Activated T-helper 17 cell treated with anti-CD3 and anti-CD28 coated beads, Interleukin-2, amount 50 U/mL, for 72 hours (primary cell): ENCODE results near the gene HOXD10. TPM values are rescaled to one million over a fixed set of nuclear protein-coding genes. Genes with fewer than 3 reads are reported as not detected.

Source experiments
- ATAC-seq: fragments of 150-1000 bp; cut with Tn5 transposase; replicated peaks from 2 replicates; pipeline ENCODE4 v1.10.0; 2021; ENCODE audit warnings: mild to moderate bottlenecking, moderate library complexity
- H3K27ac Mint-ChIP-seq: one replicate; pipeline ENCODE4 v1.8.0; 2022; ENCODE audit warnings: mixed read lengths
- H3K27me3 Mint-ChIP-seq: one replicate; pipeline ENCODE4 v1.8.0; 2022; ENCODE audit warnings: mixed read lengths
- H3K36me3 Mint-ChIP-seq: one replicate; pipeline ENCODE4 v1.8.0; 2022; ENCODE audit warnings: low read depth, mild to moderate bottlenecking, mixed read lengths
- H3K4me1 Mint-ChIP-seq: one replicate; pipeline ENCODE4 v1.8.0; 2022; ENCODE audit warnings: mixed read lengths
- H3K4me3 Mint-ChIP-seq: one replicate; pipeline ENCODE4 v1.8.0; 2022; ENCODE audit warnings: mild to moderate bottlenecking, mixed read lengths
- H3K9me3 Mint-ChIP-seq: one replicate; pipeline ENCODE4 v1.8.0; 2022; ENCODE audit warnings: mixed read lengths
- total RNA-seq, 2 donors: library from RNA; stranded (reverse); gene quantifications; one replicate each; pipeline ENCODE4 v1.2.3, GENCODE V29; 2022

The HOXD10 gene
- total RNA-seq, 2 donors from 2014 or later: not detected

GRCh38 chr2:176147210-176147799 lies 30.7 kb downstream of the HOXD10 start:
- Mint-ChIP-seq H3K36me3 (peaks cover 4% of the 10 kb centered on the region), H3K4me1 (no peaks in the 10 kb centered on the region), H3K27me3 (peaks cover 73% of the 10 kb centered on the region), H3K27ac (no peak overlapping the region), H3K4me3 (no peak overlapping the region), H3K9me3 (no peaks in the 10 kb centered on the region)
- ATAC-seq: no peak

- Mint-ChIP-seq H3K27ac (no peak overlapping the region), H3K36me3 (peaks cover 4% of the 10 kb centered on the region), H3K4me3 (no peak overlapping the region), H3K9me3 (no peaks in the 10 kb centered on the region), H3K27me3 (peaks cover 71% of the 10 kb centered on the region), H3K4me1 (no peaks in the 10 kb centered on the region)
- ATAC-seq: no peak
Observed at GRCh38 chr2:176147800-176148496, 31.4 kb downstream of the HOXD10 start.

GRCh38 chr2:176148751-176149421 lies 32.3 kb downstream of the HOXD10 start:
- no peak overlapping the region for H3K4me3 Mint-ChIP-seq
- H3K36me3 Mint-ChIP-seq: peaks cover 4% of the 10 kb centered on the region
- H3K4me1 Mint-ChIP-seq: no peaks in the 10 kb centered on the region
- no peaks in the 10 kb centered on the region for H3K9me3 Mint-ChIP-seq
- H3K27me3 Mint-ChIP-seq: peaks cover 65% of the 10 kb centered on the region
- H3K27ac Mint-ChIP-seq: no peak overlapping the region
- no peak for ATAC-seq

GRCh38 chr2:176149481-176149938 lies 32.9 kb downstream of the HOXD10 start:
- no peak for ATAC-seq

GRCh38 chr2:176149939-176150583 lies 33.5 kb downstream of the HOXD10 start:
- Mint-ChIP-seq H3K4me1 (no peaks in the 10 kb centered on the region), H3K4me3 (no peak overlapping the region), H3K27ac (no peak overlapping the region), H3K27me3 (peaks cover 69% of the 10 kb centered on the region), H3K9me3 (no peaks in the 10 kb centered on the region), H3K36me3 (peaks cover 4% of the 10 kb centered on the region)
- no peak for ATAC-seq

More at GRCh38 chr2:176149481-176149938, 32.9 kb downstream of the HOXD10 start:
- H3K27me3 Mint-ChIP-seq: peaks cover 68% of the 10 kb centered on the region
- no peaks in the 10 kb centered on the region for H3K4me1 Mint-ChIP-seq
- peaks cover 4% of the 10 kb centered on the region for H3K36me3 Mint-ChIP-seq
- no peak overlapping the region for H3K4me3 Mint-ChIP-seq
- H3K27ac Mint-ChIP-seq: no peak overlapping the region
- H3K9me3 Mint-ChIP-seq: no peaks in the 10 kb centered on the region

- Mint-ChIP-seq H3K4me3 (no peak overlapping the region), H3K4me1 (no peaks in the 10 kb centered on the region), H3K36me3 (peaks cover 4% of the 10 kb centered on the region), H3K27me3 (peaks cover 70% of the 10 kb centered on the region), H3K27ac (no peak overlapping the region), H3K9me3 (no peaks in the 10 kb centered on the region)
- ATAC-seq: no peak
Observed at GRCh38 chr2:176150584-176151441, 34.2 kb downstream of the HOXD10 start.

- ATAC-seq: no peak
Observed at GRCh38 chr2:176151442-176152287, 35.1 kb downstream of the HOXD10 start, which contains the start of gene HOXD4. Gene HOXD4, plus strand, starts transcription at chr2:176151550. Its CDS starts 84 bp downstream, at chr2:176151634.

GRCh38 chr2:176152350-176153181 lies 36.0 kb downstream of the HOXD10 start:
- no peaks in the 10 kb centered on the region for H3K9me3 Mint-ChIP-seq
- H3K4me3 Mint-ChIP-seq: no peak overlapping the region
- H3K36me3 Mint-ChIP-seq: peaks cover 4% of the 10 kb centered on the region
- no peak for ATAC-seq
- H3K27ac Mint-ChIP-seq: no peak overlapping the region
- H3K4me1 Mint-ChIP-seq: no peaks in the 10 kb centered on the region
- peaks cover 64% of the 10 kb centered on the region for H3K27me3 Mint-ChIP-seq

More at GRCh38 chr2:176151442-176152287, 35.1 kb downstream of the HOXD10 start, which contains the start of gene HOXD4:
- no peaks in the 10 kb centered on the region for H3K4me1 Mint-ChIP-seq
- H3K27ac Mint-ChIP-seq: no peak within 1 kb of the TSS
- no peaks in the 10 kb centered on the region for H3K9me3 Mint-ChIP-seq
- peaks cover 68% of the 10 kb centered on the region for H3K27me3 Mint-ChIP-seq
- H3K4me3 Mint-ChIP-seq: no peak within 1 kb of the TSS
- peaks cover 4% of the 10 kb centered on the region for H3K36me3 Mint-ChIP-seq

- H3K4me1 Mint-ChIP-seq: no peaks in the 10 kb centered on the region
- peaks cover 4% of the 10 kb centered on the region for H3K36me3 Mint-ChIP-seq
- H3K27me3 Mint-ChIP-seq: peaks cover 58% of the 10 kb centered on the region
- no peak for ATAC-seq
- no peaks in the 10 kb centered on the region for H3K9me3 Mint-ChIP-seq
- no peak overlapping the region for H3K4me3 Mint-ChIP-seq
- H3K27ac Mint-ChIP-seq: no peak overlapping the region
Observed at GRCh38 chr2:176154576-176155252, 38.1 kb downstream of the HOXD10 start.

GRCh38 chr2:176155356-176156044 lies 38.9 kb downstream of the HOXD10 start:
- H3K27me3 Mint-ChIP-seq: peaks cover 50% of the 10 kb centered on the region
- ATAC-seq: no peak
- no peak overlapping the region for H3K27ac Mint-ChIP-seq
- no peak overlapping the region for H3K4me3 Mint-ChIP-seq
- H3K36me3 Mint-ChIP-seq: no peaks in the 10 kb centered on the region
- no peaks in the 10 kb centered on the region for H3K9me3 Mint-ChIP-seq
- no peaks in the 10 kb centered on the region for H3K4me1 Mint-ChIP-seq

- Mint-ChIP-seq H3K9me3 (no peaks in the 10 kb centered on the region), H3K36me3 (peaks cover 4% of the 10 kb centered on the region), H3K27me3 (peaks cover 48% of the 10 kb centered on the region), H3K27ac (no peak overlapping the region), H3K4me1 (peaks cover 4% of the 10 kb centered on the region), H3K4me3 (no peak overlapping the region)
- ATAC-seq: no peak
Observed at GRCh38 chr2:176156301-176156806, 39.8 kb downstream of the HOXD10 start.
